HG03342 (cell line): Measurements from ENCODE around the gene FSTL4.
"Not testable (repeated sequence)": the region's sequence is repeated elsewhere in the genome, so short reads cannot be mapped to it uniquely, and the experiment has no call there.

Experiments used
- ATAC-seq: cut with Tn5 transposase; IDR thresholded peaks from one replicate; pipeline ENCODE4 v1.9.1; 2021; ENCODE audit warnings: mild to moderate bottlenecking, moderate library complexity; ENCODE audit not compliant: unreplicated experiment

The FSTL4 gene

GRCh38 chr5:133235696-133236426 is 376.5 kb downstream of the FSTL4 start:
- ATAC-seq: no peak

- no peak for ATAC-seq
Measured at GRCh38 chr5:133234911-133235310, 377.4 kb downstream of the FSTL4 start.

GRCh38 chr5:133234273-133234672 is 378.1 kb downstream of the FSTL4 start:
- ATAC-seq: no peak

GRCh38 chr5:133233616-133234015 is 378.7 kb downstream of the FSTL4 start:
- no peak for ATAC-seq

- ATAC-seq: no peak
Measured at GRCh38 chr5:133232911-133233310, 379.4 kb downstream of the FSTL4 start.

GRCh38 chr5:133232435-133232834 is 379.9 kb downstream of the FSTL4 start:
- no peak for ATAC-seq

- ATAC-seq: no peak
Measured at GRCh38 chr5:133232011-133232410, 380.3 kb downstream of the FSTL4 start.

GRCh38 chr5:133230823-133231578 is 381.3 kb downstream of the FSTL4 start:
- ATAC-seq: no peak

- ATAC-seq: no peak
Measured at GRCh38 chr5:133229931-133230664, 382.2 kb downstream of the FSTL4 start.

- no peak for ATAC-seq
Measured at GRCh38 chr5:133228316-133228715, 384.0 kb downstream of the FSTL4 start.

- ATAC-seq: no peak
Measured at GRCh38 chr5:133227897-133228296, 384.4 kb downstream of the FSTL4 start.

GRCh38 chr5:133227082-133227481 is 385.3 kb downstream of the FSTL4 start:
- no peak for ATAC-seq

- no peak for ATAC-seq
Measured at GRCh38 chr5:133226186-133226585, 386.2 kb downstream of the FSTL4 start.

GRCh38 chr5:133225671-133226152 is 386.6 kb downstream of the FSTL4 start:
- ATAC-seq: no peak

- no peak for ATAC-seq
Measured at GRCh38 chr5:133222979-133223378, 389.4 kb downstream of the FSTL4 start.

GRCh38 chr5:133222521-133222920 is 389.8 kb downstream of the FSTL4 start:
- ATAC-seq: no peak

GRCh38 chr5:133222040-133222439 is 390.3 kb downstream of the FSTL4 start:
- ATAC-seq: no peak

GRCh38 chr5:133220851-133221674 is 391.3 kb downstream of the FSTL4 start:
- ATAC-seq: no peak

GRCh38 chr5:133219296-133219695 is 393.0 kb downstream of the FSTL4 start:
- ATAC-seq: no peak

- not testable (repeated sequence) for ATAC-seq
Measured at GRCh38 chr5:133216138-133216537, 396.2 kb downstream of the FSTL4 start.
